NCI-H446 (cell line): ENCODE measurements around the gene TCHHL1.

ENCODE experiments used
- DNase-seq, 2 experiments: peaks; one replicate each; lab custom pipeline; 2025; lab: John Stamatoyannopoulos, UW

Gene TCHHL1

DNA sequence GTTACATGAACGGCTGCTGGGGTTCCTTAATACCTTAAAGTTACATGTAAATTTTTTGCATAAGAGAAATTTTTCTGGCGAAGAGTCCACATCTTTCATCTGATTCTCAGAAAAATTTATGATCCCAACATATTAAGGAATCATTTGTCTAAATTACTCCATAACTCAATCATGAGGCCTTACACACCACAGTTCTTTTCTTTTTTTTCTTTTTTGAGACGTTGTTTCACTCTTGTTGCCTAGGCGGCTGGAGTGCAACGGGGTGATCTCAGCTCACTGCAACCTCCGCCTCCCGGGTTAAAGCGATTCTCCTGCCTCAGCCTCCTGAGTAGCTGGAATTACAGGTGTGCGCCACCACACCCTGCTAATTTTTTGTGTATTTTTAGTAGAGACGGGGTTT is 50.0 kb downstream of the TCHHL1 start:
- no peak for DNase-seq

GRCh38 chr1:152036267-152037216 is 52.3 kb downstream of the TCHHL1 start, which contains the start of gene S100A11:
S100A11 (minus strand) TSS chr1:152037004; CDS start chr1:152036915, 89 bp downstream.
- no peak for DNase-seq

DNA sequence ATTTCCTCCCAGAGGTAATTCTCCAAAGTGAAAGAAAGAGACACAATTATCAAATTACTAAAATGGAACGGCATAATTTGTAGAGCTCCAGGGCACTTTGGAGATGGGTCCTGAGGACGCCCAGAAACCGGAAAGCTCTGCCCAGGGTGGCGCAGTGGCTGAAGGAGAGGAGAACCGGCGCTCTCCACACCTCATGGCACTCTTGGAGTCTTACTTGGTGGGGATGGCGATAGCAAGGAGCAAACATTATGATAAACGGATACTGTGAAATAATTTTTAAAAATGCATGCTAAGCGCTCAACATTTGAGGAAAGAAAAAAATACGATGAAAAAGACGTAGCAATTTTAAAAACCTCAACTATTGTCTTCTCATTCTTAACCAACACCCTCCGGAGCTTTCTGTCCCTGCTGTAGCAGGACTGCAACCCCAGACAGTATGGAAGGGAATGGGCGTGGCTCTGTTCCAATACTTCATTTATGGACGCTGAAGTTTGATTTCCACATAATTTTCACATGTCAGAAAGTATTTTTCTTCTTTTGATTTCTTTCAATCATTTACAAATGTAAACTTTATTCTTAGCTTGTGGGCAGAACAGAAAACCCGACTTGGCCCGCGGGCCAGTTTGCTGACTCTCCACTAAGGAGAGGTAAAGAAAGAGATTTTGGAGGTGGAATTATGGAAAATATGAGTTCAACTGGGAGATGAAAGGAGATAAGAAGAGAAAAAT is 53.2 kb downstream of the TCHHL1 start:
- no peak for DNase-seq

- peak; percentile 18 to 45 for DNase-seq
Observed at GRCh38 chr1:152034654-152035538, 54.0 kb downstream of the TCHHL1 start.

GRCh38 chr1:152034324-152034653 is 54.6 kb downstream of the TCHHL1 start:
- no peak for DNase-seq
